B cell (primary cell): ENCODE measurements around the gene CD44. TPM values are rescaled to one million over a fixed set of nuclear protein-coding genes. Genes with fewer than 3 reads are reported as not detected.

Experiments used
- ATAC-seq: fragments of 200-7000 bp; cut with Tn5 transposase; one replicate; pipeline ENCODE4 v1.10.0; 2021; ENCODE audit warnings: low read depth, mild to moderate bottlenecking, moderate number of reproducible peaks, moderate library complexity
- CTCF ChIA-PET: fragments of 350-600 bp; sonication (Branson Sonifier 250); formaldehyde crosslinking; loops from one replicate; lab custom pipeline; 2021; ENCODE audit warnings: antibody characterized with exemption, inconsistent platforms; lab: Charles Lee
- POLR2A ChIA-PET: fragments of 350-600 bp; sonication (Branson Sonifier 250); formaldehyde crosslinking; loops from one replicate; lab custom pipeline; 2021; ENCODE audit warnings: antibody characterized with exemption; lab: Charles Lee
- DNase-seq: peaks from one replicate; pipeline ENCODE4 v3.0.0; 2013
- H2AFZ ChIP-seq: 2 replicates; pipeline ENCODE4 v1.6.1; 2012; ENCODE audit warnings: mild to moderate bottlenecking, low read depth, low read length; ENCODE audit not compliant: insufficient read depth, poor library complexity, severe bottlenecking
- H3K27ac ChIP-seq, 2 donors: 1 replicate in 1 of 2; 2 replicates in 1 of 2; pipeline ENCODE4 v1.5.1; 2012 to 2013; ENCODE audit warnings: low read length in 2 of 2, mild to moderate bottlenecking in 2 of 2, moderate library complexity in 1 of 2
- H3K27me3 ChIP-seq, 4 experiments: fragments of 200-600 bp in 1 of 4; sonication (generic) in 1 of 4; replicated peaks in 1 of 4; 1 replicate in 2 of 4; 2 replicates in 2 of 4; pipeline versions ENCODE4 v1.6.1 to v1.7.0; 2013 to 2016; ENCODE audit warnings: low read length in 3 of 4, mild to moderate bottlenecking in 2 of 4, mixed read lengths in 1 of 4, moderate library complexity in 1 of 4; ENCODE audit not compliant: insufficient read depth in 4 of 4, control insufficient read depth in 3 of 4; ENCODE audit errors: control extremely low read depth in 1 of 4
- H3K36me3 ChIP-seq, 2 experiments: replicated peaks in 1 of 2; 1 replicate in 1 of 2; 2 replicates in 1 of 2; pipeline versions ENCODE4 v1.6.1 to v1.7.1; 2013; ENCODE audit warnings: low read length in 1 of 2; ENCODE audit not compliant: insufficient read depth in 2 of 2, control insufficient read depth in 1 of 2; ENCODE audit errors: control extremely low read depth in 1 of 2, extremely low read depth in 1 of 2
- H3K4me1 ChIP-seq, 2 donors: fragments of 200-600 bp in 1 of 2; sonication (generic) in 1 of 2; 1 replicate in 1 of 2; 2 replicates in 1 of 2; pipeline versions ENCODE4 v1.5.1 to v1.6.1; 2013 to 2017; ENCODE audit warnings: low read length in 2 of 2; ENCODE audit not compliant: control insufficient read depth in 2 of 2, insufficient read depth in 2 of 2
- H3K4me2 ChIP-seq: replicated peaks from 2 replicates; pipeline ENCODE3; 2012; ENCODE audit warnings: mild to moderate bottlenecking, low read depth, low read length; ENCODE audit not compliant: poor library complexity, severe bottlenecking
- H3K4me3 ChIP-seq, 5 experiments: fragments of 200-600 bp in 1 of 5; sonication (generic) in 1 of 5; 1 replicate in 3 of 5; 2 replicates in 2 of 5; pipeline versions ENCODE4 v1.5.1 to v1.7.0; 2011 to 2016; ENCODE audit warnings: low read length in 4 of 5, mild to moderate bottlenecking in 4 of 5, low read depth in 2 of 5, control low read depth in 1 of 5, moderate library complexity in 1 of 5; ENCODE audit not compliant: insufficient read depth in 1 of 5; ENCODE audit errors: control extremely low read depth in 1 of 5, extremely low read depth in 1 of 5
- H3K79me2 ChIP-seq: fragments of 200-600 bp; sonication (generic); one replicate; pipeline ENCODE4 v1.6.0; 2016; ENCODE audit warnings: low read length; ENCODE audit not compliant: control insufficient read depth, insufficient read depth
- H3K9ac ChIP-seq: fragments of 200-600 bp; sonication (generic); 2 replicates; pipeline ENCODE4 v1.6.1; 2017; ENCODE audit warnings: mild to moderate bottlenecking, low read length, moderate library complexity
- H3K9me3 ChIP-seq, 3 donors: one replicate each; pipeline versions ENCODE4 v1.6.1 to v1.7.1; 2013; ENCODE audit warnings: low read length in 2 of 3; ENCODE audit not compliant: control insufficient read depth in 2 of 3, insufficient read depth in 1 of 3; ENCODE audit errors: control extremely low read depth in 1 of 3
- H4K20me1 ChIP-seq: 2 replicates; pipeline ENCODE4 v1.6.0; 2012; ENCODE audit warnings: mild to moderate bottlenecking, low read length; ENCODE audit not compliant: insufficient read depth, control insufficient read depth, poor library complexity, severe bottlenecking
- H3K27ac Mint-ChIP-seq: one replicate; pipeline ENCODE4 v1.8.0; 2021; ENCODE audit warnings: mixed read lengths
- H3K27me3 Mint-ChIP-seq: one replicate; pipeline ENCODE4 v1.8.0; 2021; ENCODE audit warnings: mixed read lengths
- H3K4me1 Mint-ChIP-seq: one replicate; pipeline ENCODE4 v1.8.0; 2021; ENCODE audit warnings: mixed read lengths
- H3K4me3 Mint-ChIP-seq: one replicate; pipeline ENCODE4 v1.8.0; 2021; ENCODE audit warnings: mixed read lengths
- H3K9me3 Mint-ChIP-seq: one replicate; pipeline ENCODE4 v1.8.0; 2022; ENCODE audit warnings: mixed read lengths; ENCODE audit not compliant: insufficient read depth
- CTCF ChIP-seq: fragments of 200-600 bp; IDR thresholded peaks from one replicate; pipeline ENCODE4 v1.8.0; 2022; ENCODE audit warnings: antibody characterized with exemption, mild to moderate bottlenecking
- EZH2 ChIP-seq: IDR thresholded peaks from 2 replicates; pipeline ENCODE4 v1.6.1; 2012; ENCODE audit warnings: borderline replicate concordance, low read depth, mild to moderate bottlenecking, moderate library complexity, low read length; ENCODE audit not compliant: insufficient read depth, poor library complexity, severe bottlenecking
- WGBS: methylation state at CpG from one replicate; pipeline ENCODE4 v1.1.5; 2013; ENCODE audit warnings: missing lambda C conversion rate; ENCODE audit not compliant: insufficient coverage; 5-methylcytosine and 5-hydroxymethylcytosine counted together
- intact Hi-C: fragments of 100-400 bp; cut with micrococcal nuclease; formaldehyde crosslinking; loops from one replicate; pipeline ENCODE4 v1.10.0; 2022
- polyA plus RNA-seq: library from polyadenylated mRNA; depleted of rRNA; stranded (reverse); fragments of >200 nt; gene quantifications from 2 replicates; pipeline ENCODE4 v1.2.3, GENCODE V29; 2012
- total RNA-seq, 2 donors: library from RNA; stranded (reverse); fragments of 120-200 nt in 1 of 2; gene quantifications; 1 replicate in 1 of 2; 2 replicates in 1 of 2; pipeline versions ENCODE4 v1.2.3 to v1.2.4, GENCODE V29; 2013 to 2022

Gene CD44
- total and polyA plus RNA-seq, 2 donors (not counting 1 experiment from before 2014, with no cell fraction given), result 261 to 896 TPM

GRCh38 chr11:35138058-35138457 lies 913 bp upstream of the CD44 start:
- Histone ChIP-seq H4K20me1 (peaks cover 15% of the 10 kb centered on the region), H3K4me3 (peak overlapping the region in 2 of 5 experiments; percentile 90), H3K36me3 (peaks cover 0 to 1% of the 10 kb centered on the region in 2 experiments), H3K4me2 (peak overlapping the region; percentile 91), H3K9ac (peak overlapping the region; percentile 96), H3K9me3 (no peaks in the 10 kb centered on the region), H3K27me3 (no peaks in the 10 kb centered on the region), H3K27ac (peak overlapping the region; percentile 88 to 94), H3K4me1 (peaks cover 35 to 44% of the 10 kb centered on the region in 2 donors), H3K79me2 (peaks cover 40% of the 10 kb centered on the region), H2AFZ (no peak overlapping the region)
- Mint-ChIP-seq H3K27me3 (no peaks in the 10 kb centered on the region), H3K27ac (peak overlapping the region; percentile 99), H3K9me3 (no peaks in the 10 kb centered on the region), H3K4me1 (peaks cover 37% of the 10 kb centered on the region), H3K4me3 (peak overlapping the region; percentile 96)
- ChIA-PET POLR2A (interaction anchor here (1.0 kb wide), 1 partner anchor 10 kb away, joined by 3 read pairs; no protein-coding TSS in a partner anchor), CTCF (interaction anchor here (0.6 to 4.7 kb wide), 5 partner anchors 19 to 140 kb away, joined by 3 to 48 read pairs (median 4); no protein-coding TSS in a partner anchor)
- intact Hi-C loops, result loop anchor here (2.0 to 5.0 kb wide), 2 partner anchors 17 to 34 kb away; no protein-coding TSS in a partner anchor
- DNase-seq (no peak), ATAC-seq (no peak)
- TF ChIP-seq EZH2 (no peak), CTCF (no peak)
- 100% methylated on average over 1 of the region's 1 CpG for WGBS

- peaks cover 46% of the 10 kb centered on the region for H3K79me2 ChIP-seq
- DNase-seq, result no peak
- no peaks in the 10 kb centered on the region for H3K27me3 Mint-ChIP-seq
Measured at GRCh38 chr11:35138606-35138942, 397 bp upstream of the CD44 start.

More at GRCh38 chr11:35138606-35138942, 397 bp upstream of the CD44 start:
- CTCF ChIA-PET, result interaction anchor here (0.6 to 4.7 kb wide), 7 partner anchors 20 to 140 kb away, joined by 3 to 48 read pairs (median 5); no protein-coding TSS in a partner anchor
- Histone ChIP-seq H3K4me1 (peaks cover 40 to 50% of the 10 kb centered on the region in 2 donors), H3K9me3 (no peaks in the 10 kb centered on the region), H3K9ac (peak overlapping the region; percentile 96), H3K27ac (peak overlapping the region; percentile 88 to 94), H4K20me1 (peaks cover 17% of the 10 kb centered on the region), H3K4me3 (peak overlapping the region; percentile 37 to 90 (median 89)), H2AFZ (peak overlapping the region; percentile 70), H3K36me3 (peaks cover 0 to 2% of the 10 kb centered on the region in 2 experiments), H3K4me2 (peak overlapping the region; percentile 91), H3K27me3 (no peaks in the 10 kb centered on the region)
- Mint-ChIP-seq H3K27ac (peak overlapping the region; percentile 99), H3K4me1 (peaks cover 42% of the 10 kb centered on the region), H3K9me3 (no peaks in the 10 kb centered on the region), H3K4me3 (peak overlapping the region; percentile 96)
- no peak for ATAC-seq
- WGBS, result 11% methylated on average over 16 of the region's 16 CpGs
- POLR2A ChIA-PET, result interaction anchor here (1.0 to 1.4 kb wide), 3 partner anchors 11 to 60 kb away, joined by 3 to 7 read pairs (median 4); no protein-coding TSS in a partner anchor
- no peak for TF ChIP-seq CTCF
- intact Hi-C loops, result loop anchor here (2.0 to 5.0 kb wide), 2 partner anchors 18 to 34 kb away; no protein-coding TSS in a partner anchor
